H7 (cell line): ENCODE results near the gene PDE1C. TPM values are rescaled to one million over a fixed set of nuclear protein-coding genes. Genes with fewer than 3 reads are reported as not detected.
A peak's percentile ranks its signal among the peaks of the same experiment; 100 is the strongest.
"Not testable (repeated sequence)": the region's sequence is repeated elsewhere in the genome, so short reads cannot be mapped to it uniquely, and the experiment has no call there.

ENCODE experiments used
- DNase-seq: peaks from one replicate; pipeline ENCODE4 v3.0.0; 2012
- H3K27me3 ChIP-seq: 2 replicates; pipeline ENCODE4 v1.6.0; 2011; ENCODE audit warnings: mild to moderate bottlenecking, low read length; ENCODE audit not compliant: control insufficient read depth, insufficient read depth
- H3K36me3 ChIP-seq: replicated peaks from 2 replicates; pipeline ENCODE4 v1.5.1; 2011; ENCODE audit warnings: low read length; ENCODE audit not compliant: control insufficient read depth, insufficient read depth
- H3K4me3 ChIP-seq: 2 replicates; pipeline ENCODE4 v1.5.1; 2011; ENCODE audit warnings: low read depth, mild to moderate bottlenecking, control low read depth, low read length, moderate library complexity; ENCODE audit not compliant: insufficient read depth
- total RNA-seq: library from RNA; depleted of rRNA; stranded (reverse); fragments of >200 nt; shearing (Covaris generic); gene quantifications from 2 replicates; pipeline ENCODE4 v1.2.3, GENCODE V29; 2014

PDE1C gene
- total RNA-seq, 1 experiment from 2014 or later: 0.14 TPM

- no peak overlapping the region for H3K4me3 ChIP-seq
- no peak for DNase-seq
- no peaks in the 10 kb centered on the region for H3K27me3 ChIP-seq
- H3K36me3 ChIP-seq: no peaks in the 10 kb centered on the region
Observed at GRCh38 chr7:31835471-31835870, 234.7 kb downstream of the PDE1C start.

DNA sequence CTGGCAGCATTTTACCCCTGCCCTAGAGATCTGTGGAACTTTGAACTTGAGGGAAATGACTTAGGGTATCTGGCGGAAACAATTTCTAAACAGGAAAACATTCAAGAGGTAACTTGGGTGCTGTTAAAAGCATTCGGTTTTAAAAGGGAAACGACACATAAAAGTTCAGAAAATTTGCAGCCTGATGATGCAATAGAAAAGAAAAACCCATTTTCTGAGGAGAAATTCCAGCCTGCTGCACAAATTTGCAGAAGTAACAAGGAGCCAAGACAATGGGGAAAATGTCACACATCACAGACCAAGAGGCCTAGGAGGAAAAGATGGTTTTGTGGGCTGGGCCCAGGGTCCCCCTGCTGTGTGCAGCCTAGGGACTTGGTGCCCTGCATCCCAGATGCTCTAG is 236.6 kb downstream of the PDE1C start:
- not testable (repeated sequence) for H3K4me3 ChIP-seq, H3K36me3 ChIP-seq, H3K27me3 ChIP-seq, DNase-seq

DNA sequence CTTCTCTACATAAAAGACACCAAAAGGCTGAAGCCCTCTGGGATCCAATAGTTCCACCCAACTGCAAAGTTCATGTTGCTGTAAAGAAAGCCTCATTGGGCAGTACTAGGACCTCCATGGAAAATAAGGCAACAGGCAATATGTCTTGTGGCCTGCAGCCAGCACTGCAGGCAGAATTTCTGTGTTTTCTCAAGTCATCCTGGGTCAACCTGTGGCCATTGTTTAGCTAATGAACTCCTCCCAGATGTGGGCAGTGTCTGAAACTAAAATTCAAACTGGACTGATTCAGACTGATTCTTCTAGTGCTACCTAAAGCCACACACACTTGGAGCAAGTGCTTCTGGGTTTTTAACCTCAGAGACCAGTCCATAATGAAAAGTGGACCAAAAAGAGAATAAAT is 241.7 kb downstream of the PDE1C start:
- no peak for DNase-seq
- Histone ChIP-seq H3K36me3 (no peaks in the 10 kb centered on the region), H3K4me3 (no peak overlapping the region), H3K27me3 (no peaks in the 10 kb centered on the region)

GRCh38 chr7:31825576-31825975 is 244.6 kb downstream of the PDE1C start:
- Histone ChIP-seq H3K27me3 (no peaks in the 10 kb centered on the region), H3K36me3 (no peaks in the 10 kb centered on the region), H3K4me3 (no peak overlapping the region)
- DNase-seq: no peak

GRCh38 chr7:31819031-31819430 is 251.2 kb downstream of the PDE1C start:
- H3K36me3 ChIP-seq: no peaks in the 10 kb centered on the region
- H3K27me3 ChIP-seq: no peaks in the 10 kb centered on the region; the same call in 1 of the 2 replicates

GRCh38 chr7:31816810-31817209 is 253.4 kb downstream of the PDE1C start:
- DNase-seq: no peak
- Histone ChIP-seq H3K36me3 (no peaks in the 10 kb centered on the region), H3K4me3 (no peak overlapping the region), H3K27me3 (no peaks in the 10 kb centered on the region; the same call in 1 of the 2 replicates)

More at GRCh38 chr7:31819031-31819430, 251.2 kb downstream of the PDE1C start:
- no peak for DNase-seq
- H3K4me3 ChIP-seq: no peak overlapping the region

DNA sequence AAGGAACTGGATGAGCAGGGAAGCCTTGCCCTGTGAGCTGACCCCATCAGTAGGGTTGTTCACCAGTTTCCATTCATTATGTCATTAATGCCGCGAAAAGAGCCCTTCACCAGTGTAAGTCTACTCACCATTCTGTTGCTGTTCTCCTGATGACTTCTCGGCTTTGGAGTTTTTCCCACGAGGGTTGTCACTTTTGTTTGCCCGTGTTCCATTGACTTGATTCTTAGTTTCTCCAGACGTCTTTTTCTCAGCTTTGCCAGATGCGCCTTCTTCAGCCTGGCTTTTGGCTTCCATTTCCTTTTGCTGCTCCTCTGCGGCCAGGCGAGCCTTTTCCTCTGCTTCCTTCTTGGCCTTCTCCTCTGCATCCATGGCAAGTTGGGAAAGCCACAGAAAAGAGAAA is 254.4 kb downstream of the PDE1C start:
- DNase-seq: no peak
- no peaks in the 10 kb centered on the region; the same call in 1 of the 2 replicates for H3K27me3 ChIP-seq
- H3K4me3 ChIP-seq: no peak overlapping the region
- no peaks in the 10 kb centered on the region for H3K36me3 ChIP-seq

- Histone ChIP-seq H3K4me3 (no peak overlapping the region), H3K27me3 (no peaks in the 10 kb centered on the region; the same call in 1 of the 2 replicates), H3K36me3 (no peaks in the 10 kb centered on the region)
- DNase-seq: peak; percentile 1
Observed at GRCh38 chr7:31814187-31814586, 256.0 kb downstream of the PDE1C start.

- no peaks in the 10 kb centered on the region for H3K36me3 ChIP-seq
Observed at GRCh38 chr7:31811650-31812461, 258.4 kb downstream of the PDE1C start.

DNA sequence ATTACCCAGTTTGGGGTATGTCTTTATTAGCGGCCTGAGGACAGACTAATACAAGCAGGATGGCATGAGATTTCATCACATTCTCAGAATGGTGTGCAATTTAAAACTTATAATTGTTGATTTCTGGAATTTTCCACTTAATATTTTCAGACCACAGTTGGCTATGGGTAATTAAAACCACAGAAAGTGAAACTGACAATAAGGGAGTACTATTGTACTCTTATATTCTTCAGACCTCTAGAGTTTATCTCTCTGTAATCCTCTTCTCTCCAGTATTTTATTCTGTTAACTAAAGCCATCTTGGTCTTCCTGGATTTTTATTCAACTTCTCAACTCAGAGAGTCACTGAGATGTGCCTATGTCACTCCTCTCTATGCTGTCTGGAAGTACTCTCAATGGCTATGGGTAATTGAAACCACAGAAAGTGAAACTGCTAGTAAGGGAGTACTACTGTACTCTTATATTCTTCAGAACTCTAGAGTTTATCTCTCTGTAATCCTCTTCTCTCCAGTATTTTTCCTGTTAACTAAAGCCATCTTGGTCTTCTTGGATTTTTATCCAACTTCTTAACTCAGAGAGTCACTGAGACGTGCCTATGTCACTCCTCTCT is 264.9 kb downstream of the PDE1C start:
- no peaks in the 10 kb centered on the region for H3K36me3 ChIP-seq
- H3K4me3 ChIP-seq: no peak overlapping the region
- no peak for DNase-seq
- H3K27me3 ChIP-seq: no peaks in the 10 kb centered on the region; the same call in 1 of the 2 replicates

More at GRCh38 chr7:31811650-31812461, 258.4 kb downstream of the PDE1C start:
- no peak for DNase-seq
- H3K4me3 ChIP-seq: no peak overlapping the region
- H3K27me3 ChIP-seq: no peaks in the 10 kb centered on the region; the same call in 1 of the 2 replicates

DNA sequence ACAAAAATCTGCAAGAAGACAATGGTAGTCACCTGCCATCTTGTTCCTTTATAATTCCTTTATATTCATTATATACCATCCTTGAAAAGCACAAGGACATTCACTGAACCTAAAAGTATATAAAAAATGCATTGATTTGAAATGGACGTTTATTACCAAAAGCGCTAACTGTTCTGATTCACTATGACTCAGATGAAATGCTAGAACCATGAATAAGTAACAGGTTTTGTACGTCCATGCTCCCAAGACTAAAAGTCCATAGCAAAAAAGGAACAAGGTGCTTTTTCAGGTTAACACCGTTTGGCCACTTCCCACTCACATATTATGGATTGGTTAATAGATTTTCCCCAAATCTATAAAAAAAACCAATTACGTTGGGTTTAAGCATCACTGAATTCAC is 273.8 kb downstream of the PDE1C start:
- H3K4me3 ChIP-seq: no peak overlapping the region
- H3K36me3 ChIP-seq: no peaks in the 10 kb centered on the region
- H3K27me3 ChIP-seq: no peaks in the 10 kb centered on the region
- DNase-seq: no peak

DNA sequence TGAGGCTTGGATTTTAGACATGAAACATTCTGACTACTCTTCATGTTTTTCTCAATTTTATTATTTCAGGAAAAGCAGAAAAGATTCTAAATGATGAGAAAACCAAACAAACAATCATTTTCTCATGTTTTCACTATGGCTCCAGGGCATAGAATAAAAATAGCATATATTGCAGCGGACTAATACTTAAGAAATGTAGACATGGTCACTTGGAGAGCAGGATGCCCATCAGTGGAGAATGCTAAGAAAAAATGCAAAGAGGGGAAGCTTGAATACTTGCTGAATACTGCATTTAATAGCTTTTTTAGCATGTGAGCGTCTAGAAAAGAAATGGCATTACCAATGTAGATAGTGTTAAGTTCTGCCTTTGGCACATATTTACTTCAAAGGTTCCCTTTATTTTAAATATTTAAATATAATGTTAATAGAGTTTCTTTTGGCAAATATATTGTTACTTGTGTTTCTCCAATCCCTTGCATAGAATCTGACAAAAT is 275.3 kb downstream of the PDE1C start:
- H3K36me3 ChIP-seq: no peaks in the 10 kb centered on the region
- no peaks in the 10 kb centered on the region; the same call in 1 of the 2 replicates for H3K27me3 ChIP-seq
- no peak for DNase-seq
- no peak overlapping the region for H3K4me3 ChIP-seq

- Histone ChIP-seq H3K36me3 (no peaks in the 10 kb centered on the region), H3K4me3 (no peak overlapping the region), H3K27me3 (no peaks in the 10 kb centered on the region; the same call in 1 of the 2 replicates)
- no peak for DNase-seq
Observed at GRCh38 chr7:31791881-31792280, 278.3 kb downstream of the PDE1C start.

DNA sequence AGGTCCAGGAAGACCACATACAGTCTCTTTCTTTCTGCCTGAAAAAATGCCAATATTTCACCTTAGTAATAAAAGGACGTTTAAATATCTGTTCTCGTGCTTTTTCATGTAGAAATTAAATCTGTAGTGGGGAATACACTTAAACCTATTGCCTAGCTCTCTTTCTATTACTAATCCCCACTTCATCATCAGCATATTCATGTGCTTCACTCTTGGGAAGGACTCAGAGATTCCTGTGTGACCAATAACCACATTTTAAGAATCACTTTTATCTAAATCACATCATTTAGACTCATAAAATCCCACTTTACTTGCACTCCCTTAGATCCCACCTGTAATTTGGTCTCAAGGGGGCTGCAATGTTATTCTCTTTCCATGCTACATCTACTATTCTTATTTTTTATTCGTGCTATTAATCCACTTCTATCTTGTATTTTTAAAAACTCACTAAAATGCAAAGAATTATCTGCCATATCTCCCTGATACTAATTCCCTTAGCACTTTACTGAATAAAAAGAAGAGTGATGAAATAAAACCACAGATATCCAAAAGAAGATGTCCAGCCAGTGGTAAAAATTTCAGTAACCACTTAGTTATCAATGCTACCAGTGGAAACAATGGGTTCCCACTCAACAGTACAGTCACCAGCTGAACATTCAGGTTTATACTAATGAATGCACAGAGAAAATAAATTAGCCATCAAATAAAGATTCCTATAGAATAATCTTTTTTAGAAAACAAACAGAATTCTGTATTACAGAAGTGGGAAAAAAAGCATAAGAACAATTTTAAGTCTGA is 281.1 kb downstream of the PDE1C start:
- no peak for DNase-seq
- Histone ChIP-seq H3K4me3 (no peak overlapping the region), H3K27me3 (no peaks in the 10 kb centered on the region; the same call in 1 of the 2 replicates)

More for the DNA sequence above, 281.1 kb downstream of the PDE1C start:
- H3K36me3 ChIP-seq: no peaks in the 10 kb centered on the region
